DND-41 (cell line): Measurements from ENCODE around the gene VWC2L.

Experiments used
- ATAC-seq: fragments of 200-7000 bp; cut with Tn5 transposase; 3 replicates; pipeline ENCODE4 v1.9.1; 2021; ENCODE audit warnings: low read depth; ENCODE audit not compliant: insufficient read depth
- DNase-seq: peaks from one replicate; pipeline ENCODE4 v3.0.0-alpha.2; 2020
- H2AFZ ChIP-seq: 2 replicates; pipeline ENCODE4 v1.6.0; 2012; ENCODE audit warnings: low read depth, low read length
- H3K27ac ChIP-seq: 2 replicates; pipeline ENCODE4 v1.5.1; 2012; ENCODE audit warnings: low read length, inconsistent platforms
- H3K27me3 ChIP-seq: fragments of 200-600 bp; sonication (generic); 2 replicates; pipeline ENCODE4 v1.6.0; 2012; ENCODE audit warnings: low read length, mild to moderate bottlenecking, inconsistent platforms; ENCODE audit not compliant: insufficient read depth, poor library complexity
- H3K36me3 ChIP-seq: 2 replicates; pipeline ENCODE4 v1.5.1; 2012; ENCODE audit warnings: low read length, inconsistent platforms; ENCODE audit not compliant: insufficient read depth
- H3K4me1 ChIP-seq: 2 replicates; pipeline ENCODE4 v1.5.1; 2012; ENCODE audit warnings: mild to moderate bottlenecking, low read length; ENCODE audit not compliant: insufficient read depth
- H3K4me2 ChIP-seq: 2 replicates; pipeline ENCODE4 v1.6.0; 2012; ENCODE audit warnings: mild to moderate bottlenecking, moderate library complexity, low read length, inconsistent platforms; ENCODE audit not compliant: insufficient read depth
- H3K4me3 ChIP-seq, 2 experiments: fragments of 200-600 bp in 1 of 2; shearing (Covaris generic) in 1 of 2; 2 replicates each; pipeline ENCODE4 v1.5.1; 2012 to 2016; ENCODE audit warnings: inconsistent platforms in 2 of 2, low read length in 2 of 2, mild to moderate bottlenecking in 2 of 2, low read depth in 1 of 2, moderate library complexity in 1 of 2
- H3K79me2 ChIP-seq: 2 replicates; pipeline ENCODE4 v1.6.0; 2012; ENCODE audit warnings: low read length, inconsistent platforms; ENCODE audit not compliant: insufficient read depth
- H3K9ac ChIP-seq: 2 replicates; pipeline ENCODE4 v1.6.0; 2012; ENCODE audit warnings: low read depth, mild to moderate bottlenecking, inconsistent platforms, low read length, moderate library complexity
- H3K9me3 ChIP-seq: 2 replicates; pipeline ENCODE4 v1.5.1; 2012; ENCODE audit warnings: low read length, moderate library complexity, mild to moderate bottlenecking, inconsistent platforms; ENCODE audit not compliant: insufficient read depth, severe bottlenecking
- H4K20me1 ChIP-seq: 2 replicates; pipeline ENCODE4 v1.6.0; 2012; ENCODE audit warnings: low read length; ENCODE audit not compliant: insufficient read depth
- CTCF ChIP-seq: IDR thresholded peaks from 2 replicates; pipeline ENCODE4 v1.5.1; 2012; ENCODE audit warnings: borderline replicate concordance, low read length, moderate library complexity, mild to moderate bottlenecking; ENCODE audit not compliant: poor library complexity, severe bottlenecking; ENCODE audit errors: extremely low read depth
- EZH2 ChIP-seq: IDR thresholded peaks from 3 replicates; pipeline ENCODE4 v1.6.1; 2012; ENCODE audit warnings: borderline replicate concordance, low read depth, mild to moderate bottlenecking, moderate library complexity, low read length, inconsistent platforms; ENCODE audit not compliant: severe bottlenecking

The VWC2L gene

GRCh38 chr2:214386720-214387119 is 24.1 kb upstream of the VWC2L start:
- DNase-seq (no peak), ATAC-seq (no peak)
- Histone ChIP-seq H3K4me3 (no peak overlapping the region), H3K9ac (no peak overlapping the region), H2AFZ (no peak overlapping the region), H3K9me3 (no peaks in the 10 kb centered on the region), H3K36me3 (no peaks in the 10 kb centered on the region), H3K27me3 (no peaks in the 10 kb centered on the region), H3K4me2 (no peak overlapping the region), H3K4me1 (no peaks in the 10 kb centered on the region), H4K20me1 (no peaks in the 10 kb centered on the region), H3K27ac (no peak overlapping the region), H3K79me2 (no peaks in the 10 kb centered on the region)
- no peak for TF ChIP-seq EZH2
- TF ChIP-seq CTCF, result no peak

- Histone ChIP-seq H3K4me2 (no peak overlapping the region), H3K9ac (no peak overlapping the region), H3K79me2 (no peaks in the 10 kb centered on the region), H3K4me1 (no peaks in the 10 kb centered on the region), H3K27ac (no peak overlapping the region), H3K9me3 (no peaks in the 10 kb centered on the region), H4K20me1 (no peaks in the 10 kb centered on the region), H3K36me3 (no peaks in the 10 kb centered on the region), H3K27me3 (no peaks in the 10 kb centered on the region), H3K4me3 (no peak overlapping the region), H2AFZ (no peak overlapping the region)
- TF ChIP-seq EZH2 (no peak), CTCF (no peak)
- ATAC-seq (no peak), DNase-seq (no peak)
Measured at GRCh38 chr2:214389334-214389733, 21.5 kb upstream of the VWC2L start.

- H2AFZ ChIP-seq, result no peak overlapping the region
- no peak overlapping the region for H3K4me3 ChIP-seq
- no peaks in the 10 kb centered on the region for H4K20me1 ChIP-seq
- H3K27me3 ChIP-seq, result no peaks in the 10 kb centered on the region
- ATAC-seq (no peak), DNase-seq (no peak)
- no peaks in the 10 kb centered on the region for H3K4me1 ChIP-seq
- no peaks in the 10 kb centered on the region for H3K79me2 ChIP-seq
- H3K9ac ChIP-seq, result no peak overlapping the region
- no peak overlapping the region for H3K27ac ChIP-seq
- H3K9me3 ChIP-seq, result no peaks in the 10 kb centered on the region
- TF ChIP-seq CTCF (no peak), EZH2 (no peak)
- no peaks in the 10 kb centered on the region for H3K36me3 ChIP-seq
- H3K4me2 ChIP-seq, result no peak overlapping the region
Measured at GRCh38 chr2:214393796-214394195, 17.1 kb upstream of the VWC2L start.

DNA sequence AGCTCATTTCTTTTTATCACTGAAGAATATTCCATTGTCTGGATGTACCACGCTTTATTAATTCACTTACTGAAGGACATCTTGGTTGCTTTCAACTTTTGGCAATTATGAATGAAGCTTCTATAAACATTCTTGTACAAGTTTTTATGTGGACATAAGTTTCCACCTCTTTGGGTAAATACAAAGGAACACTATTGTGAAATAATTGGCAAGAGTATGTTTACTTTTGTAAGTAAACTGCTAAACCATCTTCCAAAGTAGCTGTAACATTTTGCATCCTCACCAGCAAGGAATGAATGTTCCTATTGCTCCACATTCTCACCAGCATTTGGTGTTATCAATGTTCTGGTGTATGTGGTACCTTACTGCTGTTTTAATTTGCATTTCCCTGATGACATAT is 15.8 kb upstream of the VWC2L start:
- Histone ChIP-seq H3K4me2 (no peak overlapping the region), H3K27ac (no peak overlapping the region), H3K4me1 (no peaks in the 10 kb centered on the region), H3K27me3 (no peaks in the 10 kb centered on the region), H3K9ac (no peak overlapping the region), H3K79me2 (no peaks in the 10 kb centered on the region), H2AFZ (no peak overlapping the region), H4K20me1 (no peaks in the 10 kb centered on the region), H3K9me3 (no peaks in the 10 kb centered on the region), H3K36me3 (no peaks in the 10 kb centered on the region), H3K4me3 (no peak overlapping the region)
- no peak for ATAC-seq
- DNase-seq, result no peak
- TF ChIP-seq CTCF (no peak), EZH2 (no peak)
